DOHH2 (cell line): ENCODE data around the gene C1orf94.

ENCODE experiments used
- H3F3A ChIP-seq: fragments of 200-600 bp; sonication (generic), shearing (Covaris generic); 2 replicates; pipeline ENCODE4 v1.6.0; 2016; ENCODE audit warnings: antibody characterized with exemption, mild to moderate bottlenecking; ENCODE audit not compliant: control insufficient read depth, insufficient read depth
- H3K27ac ChIP-seq: fragments of 200-600 bp; sonication (generic); 2 replicates; pipeline ENCODE4 v1.5.1; 2014; ENCODE audit warnings: low read depth, mild to moderate bottlenecking, low read length, moderate library complexity
- H3K27me3 ChIP-seq: fragments of 200-600 bp; sonication (generic); 2 replicates; pipeline ENCODE4 v1.6.1; 2014; ENCODE audit warnings: mild to moderate bottlenecking, low read length, mixed read lengths; ENCODE audit not compliant: control insufficient read depth
- H3K36me3 ChIP-seq: fragments of 200-600 bp; sonication (generic); 2 replicates; pipeline ENCODE4 v1.6.1; 2014; ENCODE audit warnings: mild to moderate bottlenecking, low read length, moderate library complexity, mixed read lengths; ENCODE audit not compliant: control insufficient read depth
- H3K4me1 ChIP-seq: fragments of 200-600 bp; sonication (generic); 2 replicates; pipeline ENCODE4 v1.6.1; 2014; ENCODE audit warnings: mild to moderate bottlenecking, low read length, mixed read lengths; ENCODE audit not compliant: control insufficient read depth
- H3K4me2 ChIP-seq: fragments of 200-600 bp; sonication (generic); 2 replicates; pipeline ENCODE4 v1.6.0; 2014; ENCODE audit warnings: mild to moderate bottlenecking, low read length, moderate library complexity
- H3K4me3 ChIP-seq: fragments of 200-600 bp; sonication (generic); 2 replicates; pipeline ENCODE4 v1.5.1; 2014; ENCODE audit warnings: mild to moderate bottlenecking, low read length, mixed read lengths
- H3K79me2 ChIP-seq: fragments of 200-600 bp; sonication (generic); 2 replicates; pipeline ENCODE4 v1.6.1; 2014; ENCODE audit warnings: mild to moderate bottlenecking, low read length, mixed read lengths; ENCODE audit not compliant: control insufficient read depth
- H3K9me2 ChIP-seq: fragments of 200-600 bp; sonication (generic); replicated peaks from 2 replicates; pipeline ENCODE4 v1.6.1; 2014; ENCODE audit warnings: mild to moderate bottlenecking, low read length, mixed read lengths; ENCODE audit not compliant: control insufficient read depth
- H3K9me3 ChIP-seq: fragments of 200-600 bp; sonication (generic); 2 replicates; pipeline ENCODE4 v1.6.1; 2014; ENCODE audit warnings: antibody characterized with exemption, low read length, mixed read lengths; ENCODE audit not compliant: control insufficient read depth, insufficient read depth
- H4K20me1 ChIP-seq: fragments of 200-600 bp; sonication (generic); 2 replicates; pipeline ENCODE4 v1.6.0; 2014; ENCODE audit warnings: low read depth, mild to moderate bottlenecking, antibody characterized with exemption, low read length, moderate library complexity; ENCODE audit not compliant: control insufficient read depth, insufficient read depth
- EZH2phosphoT487 ChIP-seq: fragments of 200-600 bp; sonication (generic); IDR thresholded peaks from 2 replicates; pipeline ENCODE4 v1.6.1; 2017; ENCODE audit warnings: borderline replicate concordance, mild to moderate bottlenecking, antibody characterized with exemption, low read length, moderate library complexity, mixed read lengths
- TF ChIP-seq, protein P1 (sequence below): fragments of 200-600 bp; sonication (generic); IDR thresholded peaks from one replicate; pipeline ENCODE4 v1.5.1; 2014; ENCODE audit warnings: antibody characterized with exemption, mild to moderate bottlenecking, low read depth, low read length; ENCODE audit not compliant: poor library complexity, severe bottlenecking

C1orf94 gene

DNA sequence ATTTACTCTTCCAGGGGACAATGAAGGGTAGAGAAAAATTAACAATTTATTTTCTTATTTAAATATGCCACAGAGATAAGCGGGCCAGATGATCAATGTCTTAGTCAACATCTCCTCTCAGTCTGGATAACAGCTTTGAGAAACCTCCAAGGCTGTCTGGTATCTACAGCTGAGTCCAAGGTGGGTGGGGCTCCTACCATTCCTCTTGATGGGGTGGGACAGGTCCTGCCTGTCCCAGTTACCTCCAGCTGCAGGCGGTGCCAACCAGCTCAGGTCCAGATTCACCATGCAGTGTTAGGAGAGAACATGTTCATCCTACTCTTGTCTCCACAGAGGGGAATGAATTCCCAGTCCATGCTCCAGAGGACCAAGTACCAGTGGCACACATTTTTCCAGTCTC lies 32.7 kb upstream of the C1orf94 start:
- Histone ChIP-seq H4K20me1 (no peaks in the 10 kb centered on the region), H3K79me2 (no peaks in the 10 kb centered on the region), H3K27ac (no peak overlapping the region), H3K9me2 (no peaks in the 10 kb centered on the region), H3K4me3 (no peak overlapping the region), H3K27me3 (no peaks in the 10 kb centered on the region), H3K4me2 (no peak overlapping the region), H3K36me3 (no peaks in the 10 kb centered on the region), H3F3A (no peaks in the 10 kb centered on the region), H3K4me1 (peaks cover 15% of the 10 kb centered on the region), H3K9me3 (no peaks in the 10 kb centered on the region)
- TF ChIP-seq, protein P1, sequence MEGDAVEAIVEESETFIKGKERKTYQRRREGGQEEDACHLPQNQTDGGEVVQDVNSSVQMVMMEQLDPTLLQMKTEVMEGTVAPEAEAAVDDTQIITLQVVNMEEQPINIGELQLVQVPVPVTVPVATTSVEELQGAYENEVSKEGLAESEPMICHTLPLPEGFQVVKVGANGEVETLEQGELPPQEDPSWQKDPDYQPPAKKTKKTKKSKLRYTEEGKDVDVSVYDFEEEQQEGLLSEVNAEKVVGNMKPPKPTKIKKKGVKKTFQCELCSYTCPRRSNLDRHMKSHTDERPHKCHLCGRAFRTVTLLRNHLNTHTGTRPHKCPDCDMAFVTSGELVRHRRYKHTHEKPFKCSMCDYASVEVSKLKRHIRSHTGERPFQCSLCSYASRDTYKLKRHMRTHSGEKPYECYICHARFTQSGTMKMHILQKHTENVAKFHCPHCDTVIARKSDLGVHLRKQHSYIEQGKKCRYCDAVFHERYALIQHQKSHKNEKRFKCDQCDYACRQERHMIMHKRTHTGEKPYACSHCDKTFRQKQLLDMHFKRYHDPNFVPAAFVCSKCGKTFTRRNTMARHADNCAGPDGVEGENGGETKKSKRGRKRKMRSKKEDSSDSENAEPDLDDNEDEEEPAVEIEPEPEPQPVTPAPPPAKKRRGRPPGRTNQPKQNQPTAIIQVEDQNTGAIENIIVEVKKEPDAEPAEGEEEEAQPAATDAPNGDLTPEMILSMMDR, result no peak
- no peak for TF ChIP-seq EZH2phosphoT487

DNA sequence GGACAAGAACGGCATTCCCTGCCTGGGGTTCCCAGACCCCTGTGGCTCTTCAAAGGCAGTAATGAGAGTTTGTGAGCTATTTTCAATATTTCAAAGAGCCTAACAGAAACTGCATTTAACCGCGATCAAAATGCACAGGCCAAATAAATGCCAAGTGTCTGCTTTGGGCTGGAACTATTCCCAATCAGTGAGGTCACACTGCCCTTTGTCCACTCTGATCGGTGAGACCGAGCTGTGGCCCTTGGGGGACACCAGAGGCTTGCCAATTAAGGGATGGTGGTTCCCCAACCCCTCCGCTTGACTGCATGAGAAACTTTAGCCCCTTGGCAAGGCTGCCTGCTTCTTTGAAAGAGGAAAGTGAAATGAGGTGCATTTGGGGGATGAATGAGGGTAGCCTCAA lies 31.9 kb upstream of the C1orf94 start:
- Histone ChIP-seq H3F3A (no peaks in the 10 kb centered on the region), H4K20me1 (no peaks in the 10 kb centered on the region), H3K27ac (no peak overlapping the region), H3K4me2 (no peak overlapping the region), H3K4me1 (peaks cover 12% of the 10 kb centered on the region), H3K36me3 (no peaks in the 10 kb centered on the region), H3K27me3 (0 out of 2 replicates have a peak, but pooled peaks cover 2% of the 10 kb centered on the region), H3K79me2 (no peaks in the 10 kb centered on the region), H3K4me3 (no peak overlapping the region), H3K9me3 (no peaks in the 10 kb centered on the region), H3K9me2 (no peaks in the 10 kb centered on the region)
- TF ChIP-seq, protein P1, result no peak
- no peak for TF ChIP-seq EZH2phosphoT487

DNA sequence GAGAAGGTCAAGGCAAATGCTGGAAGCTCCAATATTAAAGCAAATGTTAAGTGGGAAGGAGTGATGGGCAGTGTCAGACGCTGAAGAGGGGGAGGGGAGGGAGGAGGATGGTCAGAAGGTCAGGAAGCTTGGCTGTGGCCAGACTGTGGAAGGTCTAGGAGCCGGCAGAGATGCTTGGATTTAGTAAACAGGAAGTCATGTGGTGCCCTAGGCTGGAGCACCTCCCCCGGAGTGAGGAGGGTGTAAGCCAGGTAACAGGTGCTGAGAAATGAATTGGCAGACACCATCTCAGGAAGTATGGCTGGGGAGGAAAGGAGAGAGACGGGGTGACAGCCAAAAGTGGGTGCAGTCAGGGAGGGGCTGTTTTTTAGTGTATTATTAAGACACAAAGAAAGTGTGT lies 29.4 kb upstream of the C1orf94 start:
- no peaks in the 10 kb centered on the region for H3K36me3 ChIP-seq
- H3F3A ChIP-seq, result no peaks in the 10 kb centered on the region
- H3K4me3 ChIP-seq, result no peak overlapping the region
- H4K20me1 ChIP-seq, result no peaks in the 10 kb centered on the region
- H3K79me2 ChIP-seq, result no peaks in the 10 kb centered on the region
- no peaks in the 10 kb centered on the region for H3K9me2 ChIP-seq
- no peak overlapping the region for H3K4me2 ChIP-seq
- H3K9me3 ChIP-seq, result no peaks in the 10 kb centered on the region
- no peaks in the 10 kb centered on the region for H3K4me1 ChIP-seq
- TF ChIP-seq, protein P1, result no peak
- no peak for TF ChIP-seq EZH2phosphoT487
- no peak overlapping the region for H3K27ac ChIP-seq
- H3K27me3 ChIP-seq, result 0 out of 2 replicates have a peak, but pooled peaks cover 2% of the 10 kb centered on the region

DNA sequence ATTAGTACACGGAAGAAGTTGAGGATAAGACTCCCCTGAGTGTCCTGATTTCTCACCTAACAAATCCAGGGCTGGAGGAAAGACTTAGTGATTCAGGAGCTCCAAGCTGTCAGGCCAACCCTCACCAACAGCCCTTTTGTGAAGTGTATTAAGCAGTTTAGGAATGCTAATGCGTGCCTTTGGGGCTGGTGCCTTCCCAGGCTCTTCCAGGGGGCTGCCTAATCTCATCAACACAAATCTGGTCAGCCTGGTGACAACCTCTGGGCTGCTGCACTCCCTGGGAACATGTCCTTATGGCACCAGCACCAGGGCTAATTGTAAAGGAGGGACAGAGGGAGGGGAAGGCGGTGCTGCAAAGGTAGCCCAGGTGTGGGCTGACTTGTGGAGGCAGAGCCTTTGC lies 27.2 kb upstream of the C1orf94 start:
- no peaks in the 10 kb centered on the region for H4K20me1 ChIP-seq
- no peaks in the 10 kb centered on the region for H3K79me2 ChIP-seq
- H3K27me3 ChIP-seq, result 0 out of 2 replicates have a peak, but pooled peaks cover 2% of the 10 kb centered on the region
- TF ChIP-seq, protein P1, result no peak
- no peak for TF ChIP-seq EZH2phosphoT487
- no peaks in the 10 kb centered on the region for H3K9me2 ChIP-seq
- no peaks in the 10 kb centered on the region for H3K36me3 ChIP-seq
- H3K4me1 ChIP-seq, result no peaks in the 10 kb centered on the region
- no peaks in the 10 kb centered on the region for H3F3A ChIP-seq
- H3K9me3 ChIP-seq, result no peaks in the 10 kb centered on the region
- H3K4me2 ChIP-seq, result no peak overlapping the region
- no peak overlapping the region for H3K4me3 ChIP-seq
- H3K27ac ChIP-seq, result no peak overlapping the region
